WTC11 (cell line): ENCODE data around the gene AKR1B15.

Experiments used
- ATF1 ChIP-seq: sonication (generic); formaldehyde crosslinking; IDR thresholded peaks from 2 replicates; pipeline ENCODE4 v1.8.1; 2023; ENCODE audit warnings: mild to moderate bottlenecking, moderate library complexity, missing genetic modification reagents
- CREB1 ChIP-seq: sonication (generic); formaldehyde crosslinking; IDR thresholded peaks from 2 replicates; pipeline ENCODE4 v1.8.0; 2023; ENCODE audit warnings: mild to moderate bottlenecking, missing genetic modification reagents
- CREM ChIP-seq: sonication (generic); formaldehyde crosslinking; IDR thresholded peaks from 2 replicates; pipeline ENCODE4 v1.8.1; 2022; ENCODE audit warnings: mild to moderate bottlenecking, missing genetic modification reagents, moderate library complexity
- GABPB1 ChIP-seq: sonication (generic); formaldehyde crosslinking; IDR thresholded peaks from 2 replicates; pipeline ENCODE4 v1.8.1; 2023; ENCODE audit warnings: mild to moderate bottlenecking, missing genetic modification reagents
- MXD4 ChIP-seq: fragments of 250-450 bp; sonication (Bioruptor Pico); IDR thresholded peaks from 2 replicates; pipeline ENCODE4 v1.8.0; 2021; ENCODE audit warnings: mild to moderate bottlenecking, moderate library complexity, borderline replicate concordance
- PREB ChIP-seq: sonication (generic); formaldehyde crosslinking; IDR thresholded peaks from 2 replicates; pipeline ENCODE4 v1.8.1; 2022; ENCODE audit warnings: mild to moderate bottlenecking, missing genetic modification reagents, moderate library complexity, borderline replicate concordance
- SP1 ChIP-seq: sonication (generic); formaldehyde crosslinking; conservative IDR thresholded peaks from 2 replicates; pipeline ENCODE4 v1.8.1; 2022; ENCODE audit warnings: missing genetic modification reagents
- ZMAT4 ChIP-seq: fragments of 250-450 bp; sonication (Bioruptor Pico); IDR thresholded peaks from 2 replicates; pipeline ENCODE4 v1.9.0; 2021; ENCODE audit warnings: mild to moderate bottlenecking
- TF ChIP-seq, protein P1 (sequence below): sonication (generic); formaldehyde crosslinking; conservative IDR thresholded peaks from 2 replicates; pipeline ENCODE4 v1.8.1; 2022; ENCODE audit warnings: mild to moderate bottlenecking, missing genetic modification reagents
- TF ChIP-seq, protein P2 (sequence below): fragments of 200-600 bp; IDR thresholded peaks from 2 replicates; pipeline ENCODE4 v1.8.0; 2022; ENCODE audit warnings: antibody characterized with exemption
- TF ChIP-seq, protein P3 (sequence below): sonication (generic); formaldehyde crosslinking; IDR thresholded peaks from 2 replicates; pipeline ENCODE4 v1.8.1; 2023; ENCODE audit warnings: mild to moderate bottlenecking, missing genetic modification reagents, moderate library complexity
- TF ChIP-seq, protein P4 (sequence below): fragments of 250-450 bp; sonication (Bioruptor Pico); IDR thresholded peaks from 2 replicates; pipeline ENCODE4 v1.9.0; 2021; ENCODE audit warnings: mild to moderate bottlenecking
- TF ChIP-seq, protein P5 (sequence below): fragments of 250-450 bp; sonication (Bioruptor Pico); IDR thresholded peaks from 2 replicates; pipeline ENCODE4 v1.9.0; 2021; ENCODE audit warnings: moderate library complexity, mild to moderate bottlenecking, inconsistent platforms, borderline replicate concordance
- TF ChIP-seq, protein P6 (sequence below): sonication (generic); formaldehyde crosslinking; IDR thresholded peaks from 2 replicates; pipeline ENCODE4 v1.8.1; 2023; ENCODE audit warnings: mild to moderate bottlenecking, missing genetic modification reagents, borderline replicate concordance

GRCh38 chr7:134558370-134558769 lies 9.5 kb downstream of the AKR1B15 start:
- TF ChIP-seq ATF1 (no peak), SP1 (CRISPR knock-in tag) (no peak), MXD4 (CRISPR knock-in tag) (no peak), CREM (CRISPR knock-in tag) (no peak), PREB (CRISPR knock-in tag) (no peak), GABPB1 (CRISPR knock-in tag) (no peak), ZMAT4 (CRISPR knock-in tag) (no peak), CREB1 (CRISPR knock-in tag) (no peak)
- TF ChIP-seq, protein P1, sequence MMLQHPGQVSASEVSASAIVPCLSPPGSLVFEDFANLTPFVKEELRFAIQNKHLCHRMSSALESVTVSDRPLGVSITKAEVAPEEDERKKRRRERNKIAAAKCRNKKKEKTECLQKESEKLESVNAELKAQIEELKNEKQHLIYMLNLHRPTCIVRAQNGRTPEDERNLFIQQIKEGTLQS, result no peak
- TF ChIP-seq, protein P2, sequence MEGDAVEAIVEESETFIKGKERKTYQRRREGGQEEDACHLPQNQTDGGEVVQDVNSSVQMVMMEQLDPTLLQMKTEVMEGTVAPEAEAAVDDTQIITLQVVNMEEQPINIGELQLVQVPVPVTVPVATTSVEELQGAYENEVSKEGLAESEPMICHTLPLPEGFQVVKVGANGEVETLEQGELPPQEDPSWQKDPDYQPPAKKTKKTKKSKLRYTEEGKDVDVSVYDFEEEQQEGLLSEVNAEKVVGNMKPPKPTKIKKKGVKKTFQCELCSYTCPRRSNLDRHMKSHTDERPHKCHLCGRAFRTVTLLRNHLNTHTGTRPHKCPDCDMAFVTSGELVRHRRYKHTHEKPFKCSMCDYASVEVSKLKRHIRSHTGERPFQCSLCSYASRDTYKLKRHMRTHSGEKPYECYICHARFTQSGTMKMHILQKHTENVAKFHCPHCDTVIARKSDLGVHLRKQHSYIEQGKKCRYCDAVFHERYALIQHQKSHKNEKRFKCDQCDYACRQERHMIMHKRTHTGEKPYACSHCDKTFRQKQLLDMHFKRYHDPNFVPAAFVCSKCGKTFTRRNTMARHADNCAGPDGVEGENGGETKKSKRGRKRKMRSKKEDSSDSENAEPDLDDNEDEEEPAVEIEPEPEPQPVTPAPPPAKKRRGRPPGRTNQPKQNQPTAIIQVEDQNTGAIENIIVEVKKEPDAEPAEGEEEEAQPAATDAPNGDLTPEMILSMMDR, result no peak
- TF ChIP-seq, protein P3, sequence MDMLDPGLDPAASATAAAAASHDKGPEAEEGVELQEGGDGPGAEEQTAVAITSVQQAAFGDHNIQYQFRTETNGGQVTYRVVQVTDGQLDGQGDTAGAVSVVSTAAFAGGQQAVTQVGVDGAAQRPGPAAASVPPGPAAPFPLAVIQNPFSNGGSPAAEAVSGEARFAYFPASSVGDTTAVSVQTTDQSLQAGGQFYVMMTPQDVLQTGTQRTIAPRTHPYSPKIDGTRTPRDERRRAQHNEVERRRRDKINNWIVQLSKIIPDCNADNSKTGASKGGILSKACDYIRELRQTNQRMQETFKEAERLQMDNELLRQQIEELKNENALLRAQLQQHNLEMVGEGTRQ (CRISPR knock-in tag), result no peak
- TF ChIP-seq, protein P4, sequence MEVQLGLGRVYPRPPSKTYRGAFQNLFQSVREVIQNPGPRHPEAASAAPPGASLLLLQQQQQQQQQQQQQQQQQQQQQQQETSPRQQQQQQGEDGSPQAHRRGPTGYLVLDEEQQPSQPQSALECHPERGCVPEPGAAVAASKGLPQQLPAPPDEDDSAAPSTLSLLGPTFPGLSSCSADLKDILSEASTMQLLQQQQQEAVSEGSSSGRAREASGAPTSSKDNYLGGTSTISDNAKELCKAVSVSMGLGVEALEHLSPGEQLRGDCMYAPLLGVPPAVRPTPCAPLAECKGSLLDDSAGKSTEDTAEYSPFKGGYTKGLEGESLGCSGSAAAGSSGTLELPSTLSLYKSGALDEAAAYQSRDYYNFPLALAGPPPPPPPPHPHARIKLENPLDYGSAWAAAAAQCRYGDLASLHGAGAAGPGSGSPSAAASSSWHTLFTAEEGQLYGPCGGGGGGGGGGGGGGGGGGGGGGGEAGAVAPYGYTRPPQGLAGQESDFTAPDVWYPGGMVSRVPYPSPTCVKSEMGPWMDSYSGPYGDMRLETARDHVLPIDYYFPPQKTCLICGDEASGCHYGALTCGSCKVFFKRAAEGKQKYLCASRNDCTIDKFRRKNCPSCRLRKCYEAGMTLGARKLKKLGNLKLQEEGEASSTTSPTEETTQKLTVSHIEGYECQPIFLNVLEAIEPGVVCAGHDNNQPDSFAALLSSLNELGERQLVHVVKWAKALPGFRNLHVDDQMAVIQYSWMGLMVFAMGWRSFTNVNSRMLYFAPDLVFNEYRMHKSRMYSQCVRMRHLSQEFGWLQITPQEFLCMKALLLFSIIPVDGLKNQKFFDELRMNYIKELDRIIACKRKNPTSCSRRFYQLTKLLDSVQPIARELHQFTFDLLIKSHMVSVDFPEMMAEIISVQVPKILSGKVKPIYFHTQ (CRISPR knock-in tag), result no peak
- TF ChIP-seq, protein P5, sequence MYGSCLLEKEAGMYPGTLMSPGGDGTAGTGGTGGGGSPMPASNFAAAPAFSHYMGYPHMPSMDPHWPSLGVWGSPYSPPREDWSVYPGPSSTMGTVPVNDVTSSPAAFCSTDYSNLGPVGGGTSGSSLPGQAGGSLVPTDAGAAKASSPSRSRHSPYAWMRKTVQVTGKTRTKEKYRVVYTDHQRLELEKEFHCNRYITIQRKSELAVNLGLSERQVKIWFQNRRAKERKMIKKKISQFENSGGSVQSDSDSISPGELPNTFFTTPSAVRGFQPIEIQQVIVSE (CRISPR knock-in tag), result no peak
- TF ChIP-seq, protein P6, sequence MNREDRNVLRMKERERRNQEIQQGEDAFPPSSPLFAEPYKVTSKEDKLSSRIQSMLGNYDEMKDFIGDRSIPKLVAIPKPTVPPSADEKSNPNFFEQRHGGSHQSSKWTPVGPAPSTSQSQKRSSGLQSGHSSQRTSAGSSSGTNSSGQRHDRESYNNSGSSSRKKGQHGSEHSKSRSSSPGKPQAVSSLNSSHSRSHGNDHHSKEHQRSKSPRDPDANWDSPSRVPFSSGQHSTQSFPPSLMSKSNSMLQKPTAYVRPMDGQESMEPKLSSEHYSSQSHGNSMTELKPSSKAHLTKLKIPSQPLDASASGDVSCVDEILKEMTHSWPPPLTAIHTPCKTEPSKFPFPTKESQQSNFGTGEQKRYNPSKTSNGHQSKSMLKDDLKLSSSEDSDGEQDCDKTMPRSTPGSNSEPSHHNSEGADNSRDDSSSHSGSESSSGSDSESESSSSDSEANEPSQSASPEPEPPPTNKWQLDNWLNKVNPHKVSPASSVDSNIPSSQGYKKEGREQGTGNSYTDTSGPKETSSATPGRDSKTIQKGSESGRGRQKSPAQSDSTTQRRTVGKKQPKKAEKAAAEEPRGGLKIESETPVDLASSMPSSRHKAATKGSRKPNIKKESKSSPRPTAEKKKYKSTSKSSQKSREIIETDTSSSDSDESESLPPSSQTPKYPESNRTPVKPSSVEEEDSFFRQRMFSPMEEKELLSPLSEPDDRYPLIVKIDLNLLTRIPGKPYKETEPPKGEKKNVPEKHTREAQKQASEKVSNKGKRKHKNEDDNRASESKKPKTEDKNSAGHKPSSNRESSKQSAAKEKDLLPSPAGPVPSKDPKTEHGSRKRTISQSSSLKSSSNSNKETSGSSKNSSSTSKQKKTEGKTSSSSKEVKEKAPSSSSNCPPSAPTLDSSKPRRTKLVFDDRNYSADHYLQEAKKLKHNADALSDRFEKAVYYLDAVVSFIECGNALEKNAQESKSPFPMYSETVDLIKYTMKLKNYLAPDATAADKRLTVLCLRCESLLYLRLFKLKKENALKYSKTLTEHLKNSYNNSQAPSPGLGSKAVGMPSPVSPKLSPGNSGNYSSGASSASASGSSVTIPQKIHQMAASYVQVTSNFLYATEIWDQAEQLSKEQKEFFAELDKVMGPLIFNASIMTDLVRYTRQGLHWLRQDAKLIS, result no peak
